ENCODE results near the gene LAMA2.

DNA sequence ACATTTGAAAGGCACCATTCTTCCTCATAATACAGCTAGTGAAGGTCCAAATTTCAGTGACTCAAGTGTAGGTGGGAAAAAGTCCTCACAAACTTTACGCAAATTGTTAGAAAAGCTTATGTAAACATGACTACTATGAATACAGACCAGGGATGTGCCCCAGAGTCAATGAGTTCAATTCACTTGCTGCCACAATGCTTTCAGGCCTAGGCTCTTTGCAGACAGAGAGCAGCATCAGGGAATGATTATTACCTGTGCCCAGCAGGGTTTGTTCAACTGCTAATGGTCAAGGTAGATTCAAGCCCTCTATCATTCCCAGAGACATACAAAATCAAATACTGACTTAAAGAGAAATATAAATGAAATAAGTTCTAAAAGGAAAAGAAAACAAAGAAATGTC, 84.0 kb downstream of the LAMA2 start:
- TF ChIP-seq, protein P1, sequence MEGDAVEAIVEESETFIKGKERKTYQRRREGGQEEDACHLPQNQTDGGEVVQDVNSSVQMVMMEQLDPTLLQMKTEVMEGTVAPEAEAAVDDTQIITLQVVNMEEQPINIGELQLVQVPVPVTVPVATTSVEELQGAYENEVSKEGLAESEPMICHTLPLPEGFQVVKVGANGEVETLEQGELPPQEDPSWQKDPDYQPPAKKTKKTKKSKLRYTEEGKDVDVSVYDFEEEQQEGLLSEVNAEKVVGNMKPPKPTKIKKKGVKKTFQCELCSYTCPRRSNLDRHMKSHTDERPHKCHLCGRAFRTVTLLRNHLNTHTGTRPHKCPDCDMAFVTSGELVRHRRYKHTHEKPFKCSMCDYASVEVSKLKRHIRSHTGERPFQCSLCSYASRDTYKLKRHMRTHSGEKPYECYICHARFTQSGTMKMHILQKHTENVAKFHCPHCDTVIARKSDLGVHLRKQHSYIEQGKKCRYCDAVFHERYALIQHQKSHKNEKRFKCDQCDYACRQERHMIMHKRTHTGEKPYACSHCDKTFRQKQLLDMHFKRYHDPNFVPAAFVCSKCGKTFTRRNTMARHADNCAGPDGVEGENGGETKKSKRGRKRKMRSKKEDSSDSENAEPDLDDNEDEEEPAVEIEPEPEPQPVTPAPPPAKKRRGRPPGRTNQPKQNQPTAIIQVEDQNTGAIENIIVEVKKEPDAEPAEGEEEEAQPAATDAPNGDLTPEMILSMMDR (conservative IDR thresholded peaks at IDR 0.05 in 1 of 2, IDR thresholded peaks at IDR 0.05 in 1 of 2; ENCODE audit: extremely low read depth in 1 of 2, insufficient read depth in 1 of 2, low read depth in 1 of 2, low read length in 2 of 2), result no peak
- TF ChIP-seq EZH2 (IDR thresholded peaks at IDR 0.05; ENCODE audit: borderline replicate concordance, low read length), result no peak
